ENCODE results near the gene OSBPL2. TPM values are rescaled to one million over a fixed set of nuclear protein-coding genes. Genes with fewer than 3 reads are reported as not detected.

Gene OSBPL2
- total and polyA plus RNA-seq, 2 experiments from 2014 or later, result 16.6 to 31.2 TPM

DNA sequence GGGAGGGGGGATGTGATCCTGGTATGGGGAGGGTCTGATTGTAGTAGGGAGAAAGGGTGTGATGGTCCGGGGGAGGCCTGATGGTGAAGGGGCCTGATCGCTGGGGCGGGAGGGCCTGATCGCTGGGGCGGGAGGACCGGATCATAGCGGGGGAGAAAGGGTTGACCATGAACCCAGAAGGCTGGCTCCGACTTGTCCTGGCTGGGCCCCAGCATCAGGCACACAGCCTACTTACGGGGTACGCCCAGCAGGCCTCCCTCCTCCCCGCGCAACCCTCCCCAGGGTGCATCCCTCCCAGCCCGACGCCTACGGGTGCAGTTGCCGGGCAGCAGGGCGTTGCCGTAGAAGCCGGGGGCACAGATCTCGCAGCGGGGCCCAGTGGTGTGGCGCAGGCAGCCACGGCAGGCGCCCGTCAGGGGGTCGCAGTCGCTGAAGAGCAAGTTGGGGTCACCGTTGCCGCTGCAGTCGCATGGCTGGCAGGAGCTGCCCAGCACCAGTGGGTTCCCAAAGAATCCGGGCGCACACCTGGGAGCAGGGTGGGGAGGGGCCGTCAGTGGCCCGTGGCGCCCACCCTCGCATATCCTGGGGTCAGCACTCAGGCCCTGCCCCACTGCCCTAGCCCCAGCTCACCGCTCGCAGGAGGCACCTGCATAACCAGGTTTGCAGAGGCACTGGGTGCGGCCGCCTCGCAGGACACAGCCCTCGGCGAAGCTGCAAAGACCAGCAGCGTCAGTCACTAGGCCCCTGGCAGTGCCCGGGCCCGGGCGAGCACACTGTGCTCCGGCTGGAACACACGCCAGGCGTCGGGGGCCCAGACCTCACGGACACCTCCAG, 85.0 kb downstream of the OSBPL2 start:
- no peaks in the 10 kb centered on the region for H3K27me3 ChIP-seq (ENCODE audit: insufficient read depth)
- Mint-ChIP-seq H3K4me3 (no peak overlapping the region), H3K4me1 (no peaks in the 10 kb centered on the region; the same call in 2 of the 3 replicates), H3K9me3 (peaks cover 19% of the 10 kb centered on the region), H3K36me3 (ENCODE audit: low read depth) (peaks cover 81% of the 10 kb centered on the region), H3K27ac (no peak overlapping the region), H3K27me3 (ENCODE audit: insufficient read depth, low read depth, poor library complexity) (peaks cover 26% of the 10 kb centered on the region)
- H4K20me1 ChIP-seq (replicated peaks; ENCODE audit: insufficient read depth), result no peaks in the 10 kb centered on the region
- H3K4me3 ChIP-seq, result no peak overlapping the region
- no peak overlapping the region for H2AFZ ChIP-seq
- no peaks in the 10 kb centered on the region for H3K4me1 ChIP-seq (ENCODE audit: insufficient read depth)
- ATAC-seq (no peak), DNase-seq (ENCODE audit: low spot score) (no peak)
- peaks cover 29% of the 10 kb centered on the region for H3K36me3 ChIP-seq (ENCODE audit: insufficient read depth)
- no peak overlapping the region for H3K4me2 ChIP-seq
- H3K79me2 ChIP-seq (replicated peaks; ENCODE audit: insufficient read depth), result no peaks in the 10 kb centered on the region
- no peak overlapping the region for H3K27ac ChIP-seq (ENCODE audit: low read depth)
- no peak for TF ChIP-seq ZNF331 (CRISPR knock-in tag; IDR thresholded peaks at IDR 0.05; ENCODE audit: low read depth)
- TF ChIP-seq EZH2 (IDR thresholded peaks at IDR 0.05; ENCODE audit: low read depth, unreplicated experiment), result no peak
- TF ChIP-seq, protein P1, sequence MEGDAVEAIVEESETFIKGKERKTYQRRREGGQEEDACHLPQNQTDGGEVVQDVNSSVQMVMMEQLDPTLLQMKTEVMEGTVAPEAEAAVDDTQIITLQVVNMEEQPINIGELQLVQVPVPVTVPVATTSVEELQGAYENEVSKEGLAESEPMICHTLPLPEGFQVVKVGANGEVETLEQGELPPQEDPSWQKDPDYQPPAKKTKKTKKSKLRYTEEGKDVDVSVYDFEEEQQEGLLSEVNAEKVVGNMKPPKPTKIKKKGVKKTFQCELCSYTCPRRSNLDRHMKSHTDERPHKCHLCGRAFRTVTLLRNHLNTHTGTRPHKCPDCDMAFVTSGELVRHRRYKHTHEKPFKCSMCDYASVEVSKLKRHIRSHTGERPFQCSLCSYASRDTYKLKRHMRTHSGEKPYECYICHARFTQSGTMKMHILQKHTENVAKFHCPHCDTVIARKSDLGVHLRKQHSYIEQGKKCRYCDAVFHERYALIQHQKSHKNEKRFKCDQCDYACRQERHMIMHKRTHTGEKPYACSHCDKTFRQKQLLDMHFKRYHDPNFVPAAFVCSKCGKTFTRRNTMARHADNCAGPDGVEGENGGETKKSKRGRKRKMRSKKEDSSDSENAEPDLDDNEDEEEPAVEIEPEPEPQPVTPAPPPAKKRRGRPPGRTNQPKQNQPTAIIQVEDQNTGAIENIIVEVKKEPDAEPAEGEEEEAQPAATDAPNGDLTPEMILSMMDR (conservative IDR thresholded peaks at IDR 0.05; ENCODE audit: low read depth in 2 of 2), result no peak
- TF ChIP-seq, protein P2, sequence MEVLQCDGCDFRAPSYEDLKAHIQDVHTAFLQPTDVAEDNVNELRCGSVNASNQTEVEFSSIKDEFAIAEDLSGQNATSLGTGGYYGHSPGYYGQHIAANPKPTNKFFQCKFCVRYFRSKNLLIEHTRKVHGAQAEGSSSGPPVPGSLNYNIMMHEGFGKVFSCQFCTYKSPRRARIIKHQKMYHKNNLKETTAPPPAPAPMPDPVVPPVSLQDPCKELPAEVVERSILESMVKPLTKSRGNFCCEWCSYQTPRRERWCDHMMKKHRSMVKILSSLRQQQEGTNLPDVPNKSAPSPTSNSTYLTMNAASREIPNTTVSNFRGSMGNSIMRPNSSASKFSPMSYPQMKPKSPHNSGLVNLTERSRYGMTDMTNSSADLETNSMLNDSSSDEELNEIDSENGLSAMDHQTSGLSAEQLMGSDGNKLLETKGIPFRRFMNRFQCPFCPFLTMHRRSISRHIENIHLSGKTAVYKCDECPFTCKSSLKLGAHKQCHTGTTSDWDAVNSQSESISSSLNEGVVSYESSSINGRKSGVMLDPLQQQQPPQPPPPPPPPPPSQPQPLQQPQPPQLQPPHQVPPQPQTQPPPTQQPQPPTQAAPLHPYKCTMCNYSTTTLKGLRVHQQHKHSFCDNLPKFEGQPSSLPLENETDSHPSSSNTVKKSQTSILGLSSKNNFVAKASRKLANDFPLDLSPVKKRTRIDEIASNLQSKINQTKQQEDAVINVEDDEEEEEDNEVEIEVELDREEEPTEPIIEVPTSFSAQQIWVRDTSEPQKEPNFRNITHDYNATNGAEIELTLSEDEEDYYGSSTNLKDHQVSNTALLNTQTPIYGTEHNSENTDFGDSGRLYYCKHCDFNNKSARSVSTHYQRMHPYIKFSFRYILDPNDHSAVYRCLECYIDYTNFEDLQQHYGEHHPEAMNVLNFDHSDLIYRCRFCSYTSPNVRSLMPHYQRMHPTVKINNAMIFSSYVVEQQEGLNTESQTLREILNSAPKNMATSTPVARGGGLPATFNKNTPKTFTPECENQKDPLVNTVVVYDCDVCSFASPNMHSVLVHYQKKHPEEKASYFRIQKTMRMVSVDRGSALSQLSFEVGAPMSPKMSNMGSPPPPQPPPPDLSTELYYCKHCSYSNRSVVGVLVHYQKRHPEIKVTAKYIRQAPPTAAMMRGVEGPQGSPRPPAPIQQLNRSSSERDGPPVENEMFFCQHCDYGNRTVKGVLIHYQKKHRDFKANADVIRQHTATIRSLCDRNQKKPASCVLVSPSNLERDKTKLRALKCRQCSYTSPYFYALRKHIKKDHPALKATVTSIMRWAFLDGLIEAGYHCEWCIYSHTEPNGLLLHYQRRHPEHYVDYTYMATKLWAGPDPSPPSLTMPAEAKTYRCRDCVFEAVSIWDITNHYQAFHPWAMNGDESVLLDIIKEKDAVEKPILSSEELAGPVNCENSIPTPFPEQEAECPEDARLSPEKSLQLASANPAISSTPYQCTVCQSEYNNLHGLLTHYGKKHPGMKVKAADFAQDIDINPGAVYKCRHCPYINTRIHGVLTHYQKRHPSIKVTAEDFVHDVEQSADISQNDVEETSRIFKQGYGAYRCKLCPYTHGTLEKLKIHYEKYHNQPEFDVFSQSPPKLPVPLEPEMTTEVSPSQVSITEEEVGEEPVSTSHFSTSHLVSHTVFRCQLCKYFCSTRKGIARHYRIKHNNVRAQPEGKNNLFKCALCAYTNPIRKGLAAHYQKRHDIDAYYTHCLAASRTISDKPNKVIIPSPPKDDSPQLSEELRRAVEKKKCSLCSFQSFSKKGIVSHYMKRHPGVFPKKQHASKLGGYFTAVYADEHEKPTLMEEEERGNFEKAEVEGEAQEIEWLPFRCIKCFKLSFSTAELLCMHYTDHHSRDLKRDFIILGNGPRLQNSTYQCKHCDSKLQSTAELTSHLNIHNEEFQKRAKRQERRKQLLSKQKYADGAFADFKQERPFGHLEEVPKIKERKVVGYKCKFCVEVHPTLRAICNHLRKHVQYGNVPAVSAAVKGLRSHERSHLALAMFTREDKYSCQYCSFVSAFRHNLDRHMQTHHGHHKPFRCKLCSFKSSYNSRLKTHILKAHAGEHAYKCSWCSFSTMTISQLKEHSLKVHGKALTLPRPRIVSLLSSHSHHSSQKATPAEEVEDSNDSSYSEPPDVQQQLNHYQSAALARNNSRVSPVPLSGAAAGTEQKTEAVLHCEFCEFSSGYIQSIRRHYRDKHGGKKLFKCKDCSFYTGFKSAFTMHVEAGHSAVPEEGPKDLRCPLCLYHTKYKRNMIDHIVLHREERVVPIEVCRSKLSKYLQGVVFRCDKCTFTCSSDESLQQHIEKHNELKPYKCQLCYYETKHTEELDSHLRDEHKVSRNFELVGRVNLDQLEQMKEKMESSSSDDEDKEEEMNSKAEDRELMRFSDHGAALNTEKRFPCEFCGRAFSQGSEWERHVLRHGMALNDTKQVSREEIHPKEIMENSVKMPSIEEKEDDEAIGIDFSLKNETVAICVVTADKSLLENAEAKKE (CRISPR knock-in tag; IDR thresholded peaks at IDR 0.05), result no peak
- TF ChIP-seq, protein P3, sequence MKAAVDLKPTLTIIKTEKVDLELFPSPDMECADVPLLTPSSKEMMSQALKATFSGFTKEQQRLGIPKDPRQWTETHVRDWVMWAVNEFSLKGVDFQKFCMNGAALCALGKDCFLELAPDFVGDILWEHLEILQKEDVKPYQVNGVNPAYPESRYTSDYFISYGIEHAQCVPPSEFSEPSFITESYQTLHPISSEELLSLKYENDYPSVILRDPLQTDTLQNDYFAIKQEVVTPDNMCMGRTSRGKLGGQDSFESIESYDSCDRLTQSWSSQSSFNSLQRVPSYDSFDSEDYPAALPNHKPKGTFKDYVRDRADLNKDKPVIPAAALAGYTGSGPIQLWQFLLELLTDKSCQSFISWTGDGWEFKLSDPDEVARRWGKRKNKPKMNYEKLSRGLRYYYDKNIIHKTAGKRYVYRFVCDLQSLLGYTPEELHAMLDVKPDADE (IDR thresholded peaks at IDR 0.05), result no peak
- TF ChIP-seq STAT1 (IDR thresholded peaks at IDR 0.05; ENCODE audit: unreplicated experiment), result no peak
- TF ChIP-seq JUNB (IDR thresholded peaks at IDR 0.05; ENCODE audit: unreplicated experiment), result no peak
- no peak for TF ChIP-seq CREB1 (CRISPR knock-in tag; IDR thresholded peaks at IDR 0.05; ENCODE audit: low read depth)
- no peak for TF ChIP-seq POLR2AphosphoS5 (IDR thresholded peaks at IDR 0.05; ENCODE audit: low read depth)
- TF ChIP-seq, protein P4, sequence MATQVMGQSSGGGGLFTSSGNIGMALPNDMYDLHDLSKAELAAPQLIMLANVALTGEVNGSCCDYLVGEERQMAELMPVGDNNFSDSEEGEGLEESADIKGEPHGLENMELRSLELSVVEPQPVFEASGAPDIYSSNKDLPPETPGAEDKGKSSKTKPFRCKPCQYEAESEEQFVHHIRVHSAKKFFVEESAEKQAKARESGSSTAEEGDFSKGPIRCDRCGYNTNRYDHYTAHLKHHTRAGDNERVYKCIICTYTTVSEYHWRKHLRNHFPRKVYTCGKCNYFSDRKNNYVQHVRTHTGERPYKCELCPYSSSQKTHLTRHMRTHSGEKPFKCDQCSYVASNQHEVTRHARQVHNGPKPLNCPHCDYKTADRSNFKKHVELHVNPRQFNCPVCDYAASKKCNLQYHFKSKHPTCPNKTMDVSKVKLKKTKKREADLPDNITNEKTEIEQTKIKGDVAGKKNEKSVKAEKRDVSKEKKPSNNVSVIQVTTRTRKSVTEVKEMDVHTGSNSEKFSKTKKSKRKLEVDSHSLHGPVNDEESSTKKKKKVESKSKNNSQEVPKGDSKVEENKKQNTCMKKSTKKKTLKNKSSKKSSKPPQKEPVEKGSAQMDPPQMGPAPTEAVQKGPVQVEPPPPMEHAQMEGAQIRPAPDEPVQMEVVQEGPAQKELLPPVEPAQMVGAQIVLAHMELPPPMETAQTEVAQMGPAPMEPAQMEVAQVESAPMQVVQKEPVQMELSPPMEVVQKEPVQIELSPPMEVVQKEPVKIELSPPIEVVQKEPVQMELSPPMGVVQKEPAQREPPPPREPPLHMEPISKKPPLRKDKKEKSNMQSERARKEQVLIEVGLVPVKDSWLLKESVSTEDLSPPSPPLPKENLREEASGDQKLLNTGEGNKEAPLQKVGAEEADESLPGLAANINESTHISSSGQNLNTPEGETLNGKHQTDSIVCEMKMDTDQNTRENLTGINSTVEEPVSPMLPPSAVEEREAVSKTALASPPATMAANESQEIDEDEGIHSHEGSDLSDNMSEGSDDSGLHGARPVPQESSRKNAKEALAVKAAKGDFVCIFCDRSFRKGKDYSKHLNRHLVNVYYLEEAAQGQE (IDR thresholded peaks at IDR 0.05; ENCODE audit: unreplicated experiment), result no peak
- TF ChIP-seq ZNF114 (CRISPR knock-in tag; IDR thresholded peaks at IDR 0.05), result no peak
- TF ChIP-seq EZH2phosphoT487 (IDR thresholded peaks at IDR 0.05; ENCODE audit: unreplicated experiment), result no peak
- TF ChIP-seq NANOG (IDR thresholded peaks at IDR 0.05; ENCODE audit: borderline replicate concordance), result no peak
- peaks cover 26% of the 10 kb centered on the region for H3F3A ChIP-seq (replicated peaks; ENCODE audit: low read depth)
- no peaks in the 10 kb centered on the region for H3K9me2 ChIP-seq (ENCODE audit: insufficient read depth)

Data from GM23338 (cell line).